SIG-M5 (cell line): ENCODE results near the gene PGC.
"Not testable (repeated sequence)": the region's sequence is repeated elsewhere in the genome, so short reads cannot be mapped to it uniquely, and the experiment has no call there.

ENCODE experiments used
- DNase-seq: peaks from one replicate; lab custom pipeline; 2025; lab: John Stamatoyannopoulos, UW

PGC gene

DNA sequence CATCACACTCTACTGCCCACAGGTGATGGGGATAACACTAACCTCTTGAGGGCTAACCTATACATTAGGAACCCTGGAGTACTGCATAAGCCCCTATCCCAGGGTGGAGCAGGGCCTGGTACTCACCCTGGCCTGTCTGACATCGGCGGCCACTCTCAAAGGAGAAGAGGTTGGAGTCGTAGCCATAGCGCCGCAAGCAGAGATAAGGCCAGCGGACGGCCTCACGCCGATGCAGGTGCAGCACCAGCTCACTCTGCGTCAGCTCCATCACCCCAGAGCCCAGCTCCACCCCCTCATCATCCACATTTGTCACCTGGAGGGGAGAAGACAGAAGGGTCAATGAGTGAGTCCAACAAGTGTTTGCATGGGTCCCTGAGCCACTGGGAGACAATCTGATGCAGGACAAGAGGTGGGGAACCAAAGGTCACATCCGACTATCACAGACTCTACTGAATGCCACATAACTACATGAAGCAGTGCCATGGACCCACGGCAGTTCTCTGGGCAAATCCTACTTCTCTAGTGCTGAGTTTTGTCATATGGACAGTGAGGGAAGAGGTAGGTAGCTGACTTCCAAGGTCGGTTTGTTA is 28.2 kb upstream of the PGC start:
- DNase-seq, result no peak

DNA sequence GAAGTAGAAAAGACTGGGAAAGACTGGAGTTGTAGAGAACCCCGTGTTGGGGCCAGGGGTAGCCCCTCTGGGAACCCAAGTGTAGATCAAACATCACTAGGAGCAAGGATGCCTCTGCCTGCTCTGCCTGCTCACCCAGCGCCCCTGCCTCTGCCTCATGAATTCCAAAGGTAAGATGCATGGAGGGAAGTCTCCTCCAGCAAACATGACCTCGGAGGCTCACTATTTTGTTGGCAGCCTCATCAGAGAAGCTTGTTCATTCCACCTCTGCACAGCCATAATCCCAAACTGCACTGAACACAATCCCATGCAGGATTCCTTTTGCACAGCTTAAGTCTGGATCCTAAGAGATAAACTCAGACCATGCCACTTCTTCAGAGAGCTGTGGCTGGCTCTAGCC is 27.6 kb upstream of the PGC start:
- DNase-seq, result no peak

DNA sequence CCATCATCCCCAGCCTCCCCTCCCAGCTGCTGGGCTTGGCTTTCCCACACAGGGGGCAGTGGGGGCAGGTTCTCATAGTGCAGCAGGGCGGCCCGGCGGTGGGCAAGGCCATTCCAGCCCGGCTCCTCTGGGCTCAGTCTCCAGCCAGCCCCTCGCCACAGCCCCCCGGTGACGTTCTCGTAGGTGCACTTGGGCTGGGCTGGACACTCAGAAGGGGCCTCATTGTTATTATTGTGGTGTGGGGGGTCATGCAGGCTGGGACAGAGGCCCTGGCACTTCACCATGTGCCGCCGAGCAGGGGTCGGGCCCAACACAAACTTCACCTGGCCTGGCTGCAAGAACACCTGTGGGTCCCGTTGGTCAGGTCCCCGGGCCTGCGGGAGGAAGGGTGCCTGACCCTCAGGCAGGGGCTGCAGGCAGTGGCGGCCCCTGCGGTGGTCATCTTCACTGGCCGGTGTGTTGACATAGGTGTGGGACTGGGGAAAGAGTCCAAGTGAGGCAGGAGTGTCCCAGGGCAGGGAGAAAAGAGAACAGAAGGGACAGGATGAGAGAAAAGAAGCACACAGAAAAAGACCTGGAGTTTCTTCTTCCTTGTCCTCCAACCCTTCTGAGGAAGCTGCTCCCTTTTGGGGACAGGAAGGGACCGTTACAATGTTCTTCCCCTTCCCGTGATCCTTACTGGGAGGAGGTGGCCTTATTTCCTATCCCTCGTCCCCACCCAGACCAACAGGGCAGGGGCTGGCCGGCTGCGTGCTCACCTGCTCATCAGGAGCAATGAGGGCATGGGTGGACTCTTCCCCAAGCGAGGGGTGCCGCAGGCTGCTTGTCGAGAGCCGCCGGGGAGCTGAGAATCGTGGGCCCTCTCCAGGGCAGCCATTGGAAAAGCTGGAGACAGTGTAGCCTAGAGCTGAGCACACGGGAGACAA is 24.1 kb upstream of the PGC start:
- DNase-seq, result no peak

DNA sequence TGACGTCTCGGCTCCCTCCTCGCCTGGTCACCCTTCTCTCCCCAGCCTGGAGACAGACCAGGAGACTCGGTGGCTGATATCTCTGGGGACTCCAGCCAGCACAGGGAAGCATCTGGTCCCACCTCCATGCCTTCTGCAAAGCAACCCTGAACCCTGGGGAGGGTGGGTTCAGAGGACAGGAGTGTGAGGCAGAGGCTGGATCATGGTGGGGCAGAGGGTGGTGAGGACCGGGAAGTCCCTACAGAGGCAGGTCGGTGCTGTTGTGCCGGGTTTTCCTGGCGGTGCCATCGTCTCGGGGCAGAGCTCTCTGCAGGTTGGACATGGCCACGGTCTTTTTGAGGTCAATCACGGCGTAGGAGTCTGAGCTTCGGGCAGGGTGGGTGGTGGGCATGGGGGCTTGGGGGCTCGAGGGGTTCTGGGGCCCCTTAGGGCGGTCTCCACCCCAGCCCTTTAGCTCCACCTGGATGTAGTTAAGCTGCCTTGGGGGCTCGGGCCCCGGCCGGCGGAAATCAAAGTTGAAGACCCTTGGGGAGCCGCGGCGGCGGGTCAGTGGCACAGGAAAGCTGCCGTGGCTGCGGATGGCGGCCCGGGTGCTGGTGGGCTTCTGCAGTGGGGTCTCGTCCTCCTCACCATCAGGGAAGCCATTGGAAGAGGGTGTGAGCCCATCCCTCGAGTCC is 23.3 kb upstream of the PGC start:
- no peak for DNase-seq

DNA sequence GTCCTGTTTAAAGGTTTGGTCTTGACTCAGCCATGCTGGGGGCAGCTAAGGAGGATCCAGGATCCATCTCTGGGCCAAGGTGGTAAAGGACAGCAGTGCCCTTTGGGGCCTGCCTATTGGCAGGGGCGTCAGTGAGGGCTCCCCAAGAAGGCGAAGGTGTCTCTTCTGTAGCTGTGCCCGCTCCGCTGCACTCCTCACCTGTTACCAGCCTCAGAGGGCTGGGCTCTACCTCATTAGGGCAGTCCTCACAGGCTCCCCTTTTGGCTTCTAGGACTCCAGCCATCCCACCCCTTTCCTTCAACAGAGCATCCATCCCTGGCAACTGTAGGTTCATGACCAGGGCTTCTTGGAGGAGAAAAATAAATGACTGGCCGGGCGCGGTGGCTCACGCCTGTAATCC is 22.2 kb upstream of the PGC start:
- DNase-seq, result no peak

DNA sequence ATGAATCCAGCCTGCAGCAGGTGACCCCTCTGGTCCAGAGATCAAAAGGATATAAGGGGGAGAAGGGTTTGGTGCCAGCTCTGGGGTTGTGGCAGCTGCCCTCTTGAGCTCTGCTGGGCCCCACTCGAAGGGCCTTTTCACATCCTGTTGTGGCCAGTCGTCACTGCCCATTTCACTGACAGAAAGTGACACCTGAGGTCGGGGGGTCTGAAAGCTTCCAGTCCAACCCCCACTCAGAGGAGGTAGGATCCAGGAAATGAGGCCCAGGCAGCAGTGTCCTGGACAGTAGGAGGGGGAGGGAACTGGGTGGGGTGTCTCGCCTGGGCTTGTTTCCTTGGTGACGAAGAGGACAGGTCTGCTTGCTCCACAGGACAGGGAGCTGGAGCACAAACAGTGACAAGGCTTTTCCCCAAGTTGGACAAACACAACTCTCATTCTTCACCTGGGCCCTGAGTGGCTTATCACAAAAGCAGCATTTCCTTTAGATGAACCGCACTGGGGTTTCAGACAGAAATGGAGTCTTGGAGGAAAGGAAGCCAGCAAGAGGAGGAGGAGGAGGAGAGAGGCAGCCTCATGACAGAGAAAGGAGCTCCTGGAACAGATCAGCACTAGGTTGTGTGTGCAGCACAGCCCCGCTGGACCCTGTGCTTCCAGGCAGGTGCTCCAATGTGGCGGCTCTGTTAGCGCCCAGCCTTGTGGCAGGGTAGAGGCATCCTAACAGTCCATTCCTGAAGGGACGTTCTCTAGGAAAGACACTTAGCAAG is 21.5 kb upstream of the PGC start:
- no peak for DNase-seq

DNA sequence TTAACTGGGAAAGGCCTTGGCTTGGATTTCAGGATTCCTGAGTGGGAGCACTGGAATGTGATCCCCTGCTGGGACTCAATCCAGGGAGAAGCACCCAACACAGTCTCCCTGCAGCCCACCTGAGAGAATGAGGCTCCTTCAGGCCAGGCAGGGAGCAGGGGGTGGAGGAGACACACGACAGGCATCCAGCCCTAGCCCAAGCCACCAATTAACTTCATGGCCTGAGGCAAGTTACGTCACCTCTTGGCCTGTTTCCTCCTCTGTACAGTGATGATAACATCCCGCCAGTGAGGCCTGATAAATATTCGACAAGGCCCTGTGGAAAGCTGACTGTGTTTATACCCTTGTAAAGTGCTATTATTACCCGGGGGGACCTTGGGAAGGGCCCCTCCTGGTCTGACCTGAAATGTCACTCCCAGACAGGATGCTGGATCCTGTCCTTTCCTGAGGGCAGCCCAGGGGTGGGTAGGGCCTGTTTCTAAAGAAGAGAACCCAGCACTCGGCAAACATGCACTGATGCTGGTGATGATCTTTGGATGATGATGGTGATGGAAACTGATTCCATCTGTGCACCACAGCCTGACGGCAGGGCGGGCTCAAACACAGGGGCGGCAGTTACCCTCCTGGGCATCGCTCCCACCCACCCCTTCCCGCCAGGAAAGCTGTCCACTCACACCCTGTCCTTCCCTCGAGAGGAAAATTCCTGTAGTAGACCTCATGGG is 20.1 kb upstream of the PGC start:
- DNase-seq, result no peak

DNA sequence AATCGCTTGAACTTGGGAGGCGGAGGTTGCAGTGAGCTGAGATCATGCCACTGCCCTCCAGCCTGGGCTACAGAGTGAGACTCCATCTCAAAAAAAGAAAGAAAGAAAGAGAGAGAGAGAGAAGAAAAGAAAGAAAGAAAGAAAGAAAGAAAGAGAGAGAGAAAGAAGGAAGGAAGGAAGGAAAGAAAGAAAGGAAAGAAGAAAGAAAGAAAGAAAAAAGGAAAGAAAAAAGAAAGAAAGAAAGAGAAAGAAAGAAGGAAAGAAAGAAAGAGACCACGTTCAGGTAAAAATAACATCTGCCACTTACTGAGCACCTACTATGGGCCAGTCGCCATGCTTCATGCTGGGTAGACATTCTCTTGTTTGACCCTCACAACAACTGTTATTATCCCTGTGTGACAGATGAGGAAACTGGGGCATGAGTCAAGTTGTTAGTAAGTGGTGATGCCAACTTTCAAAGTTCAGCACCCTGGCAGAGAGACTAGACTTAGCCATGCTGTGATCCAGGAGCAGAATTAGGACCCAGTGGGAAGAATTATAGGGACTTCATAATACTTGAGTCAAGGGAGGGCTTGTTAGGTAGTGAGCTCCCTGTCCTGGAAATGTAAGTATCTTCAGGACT is 19.0 kb upstream of the PGC start:
- not testable (repeated sequence) for DNase-seq

DNA sequence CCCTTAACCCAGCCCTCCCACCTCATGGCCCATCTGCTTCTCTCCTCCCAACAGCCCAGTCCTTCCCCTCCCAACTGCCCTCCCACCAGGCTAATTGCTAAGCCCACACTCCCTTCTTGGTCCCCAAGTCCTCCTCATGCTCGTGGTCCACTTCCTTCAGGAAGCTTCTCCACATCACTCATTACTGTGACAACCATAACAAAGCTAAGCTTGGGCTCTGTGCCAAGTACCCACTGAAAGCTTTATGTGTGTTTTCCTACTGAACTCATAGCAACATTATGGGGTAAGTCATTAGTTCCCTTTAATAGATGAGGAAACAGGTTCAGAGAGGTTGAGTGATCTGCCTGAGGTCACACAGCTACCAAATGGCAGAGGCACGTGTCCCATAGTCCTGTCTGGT is 16.3 kb upstream of the PGC start:
- DNase-seq, result no peak

DNA sequence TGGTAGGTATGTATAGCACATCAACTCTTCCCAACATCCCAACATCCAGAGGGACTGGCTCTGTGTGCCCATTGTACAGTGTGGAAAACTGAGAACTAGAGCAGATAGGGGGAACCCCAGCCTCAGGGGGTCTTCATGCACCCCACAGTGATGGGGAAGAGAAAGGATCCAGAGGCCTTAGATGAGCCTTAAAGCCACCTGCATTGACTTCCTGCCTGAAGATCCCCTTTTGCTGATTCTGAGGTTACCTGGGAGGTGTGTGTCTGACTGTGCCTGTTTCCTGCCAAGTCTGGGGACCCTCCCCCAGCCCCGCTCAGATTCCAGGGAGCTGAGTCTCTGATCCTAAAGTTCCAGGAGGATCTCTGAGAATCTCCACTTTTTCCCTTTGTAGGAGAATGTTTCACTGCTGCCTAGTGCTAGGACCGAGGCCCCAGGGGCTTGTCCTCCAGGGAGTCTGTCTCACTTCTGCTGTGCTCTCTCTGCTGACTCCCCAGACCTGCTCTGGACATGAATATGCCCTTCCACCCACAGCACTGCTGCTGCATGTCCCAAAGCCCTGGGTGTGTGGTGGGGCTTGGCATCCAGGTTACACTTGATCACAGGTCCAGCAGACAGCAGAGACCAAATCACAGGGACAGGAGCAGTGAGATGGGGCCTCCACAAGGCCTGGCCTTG is 12.8 kb upstream of the PGC start:
- no peak for DNase-seq

DNA sequence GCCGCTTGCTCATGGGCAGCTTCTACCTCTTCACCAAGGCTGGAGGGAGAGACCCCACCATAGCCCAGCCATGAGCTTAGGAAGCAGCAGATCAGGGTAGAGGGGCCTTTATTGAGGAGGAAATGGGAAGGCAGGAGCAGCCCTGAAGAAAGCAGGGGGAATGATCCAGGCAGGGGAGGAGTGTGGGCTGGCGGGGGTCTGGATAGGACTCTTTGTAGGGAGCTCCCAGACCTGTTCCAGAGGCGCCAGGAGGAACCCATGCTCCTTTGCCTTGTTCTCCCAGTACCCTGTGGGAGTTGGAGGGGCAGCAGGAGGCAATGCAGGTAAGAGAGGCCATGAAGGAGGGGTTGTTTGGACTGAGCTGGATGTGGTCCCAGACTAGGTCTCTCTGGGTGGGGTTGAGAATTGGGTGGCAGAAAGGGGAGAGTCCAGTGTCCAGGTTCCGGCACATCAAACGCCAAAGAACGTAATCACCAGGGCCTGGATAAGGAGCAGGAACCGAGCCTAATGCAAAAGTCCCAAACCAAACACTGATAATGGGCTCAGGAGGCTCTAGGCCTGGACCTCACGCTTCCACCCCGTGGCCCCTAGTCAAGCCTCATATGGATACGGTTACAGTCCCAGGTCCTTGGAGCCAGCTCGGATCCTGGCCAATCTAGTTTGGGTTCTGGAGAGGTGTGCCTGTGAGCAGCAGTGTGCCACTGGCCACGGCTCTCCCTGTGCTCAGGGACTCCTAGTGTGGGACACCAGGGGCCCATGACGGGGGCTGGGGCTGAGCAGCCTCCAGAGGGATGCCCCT is 12.1 kb upstream of the PGC start:
- DNase-seq, result no peak

DNA sequence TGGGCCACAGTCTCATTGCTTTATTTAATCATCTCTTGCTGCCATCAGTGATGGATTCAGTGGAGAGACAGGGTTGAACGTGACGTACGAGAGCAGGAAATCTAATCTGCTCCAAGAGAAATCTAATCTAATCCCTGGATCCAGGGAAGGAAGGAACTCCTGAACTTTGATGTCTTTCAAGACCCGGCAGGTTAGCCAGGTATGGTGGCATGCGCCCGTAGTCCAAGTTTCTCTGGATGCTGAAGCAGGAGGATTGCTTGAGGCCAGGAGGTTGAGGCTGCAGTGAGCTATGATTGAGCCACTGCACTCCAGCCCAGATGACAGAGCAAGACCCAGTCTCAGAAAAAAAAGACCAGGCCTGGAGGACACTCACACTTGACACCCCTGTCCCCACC is 11.4 kb upstream of the PGC start:
- DNase-seq, result no peak

DNA sequence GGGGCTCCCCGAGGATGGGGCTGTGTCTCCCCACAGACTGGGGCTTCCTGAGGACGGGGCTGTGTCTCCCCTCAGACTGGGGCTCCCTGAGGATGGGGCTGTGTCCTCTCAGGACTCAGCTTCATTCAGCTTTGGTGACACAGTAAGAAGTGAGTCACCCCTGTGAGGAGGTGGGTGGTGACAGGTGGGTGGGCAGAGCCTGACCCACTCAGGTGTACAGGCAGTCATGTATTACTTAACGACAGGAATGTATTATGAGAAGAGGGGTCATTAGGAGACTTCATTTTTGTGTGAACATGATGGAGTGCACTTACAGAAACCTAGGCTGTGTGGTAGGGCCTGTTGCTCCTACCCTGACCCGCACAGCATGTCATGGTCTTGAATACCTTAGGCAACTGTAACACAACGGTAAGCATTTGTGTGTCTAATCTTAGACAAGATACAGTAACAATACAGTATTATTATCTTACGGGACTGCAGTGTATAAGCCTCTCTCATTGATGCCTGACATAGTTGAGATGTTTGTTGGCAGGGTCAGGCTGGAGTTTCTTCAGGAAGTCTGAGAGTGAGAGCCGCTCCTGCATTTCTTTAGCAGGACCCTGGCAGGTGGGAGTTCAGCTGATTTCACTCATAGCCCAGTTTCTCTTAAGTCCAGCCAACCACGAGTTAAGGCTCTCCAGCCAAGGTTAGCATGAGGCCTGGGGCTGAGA is 10.9 kb upstream of the PGC start:
- DNase-seq, result no peak

DNA sequence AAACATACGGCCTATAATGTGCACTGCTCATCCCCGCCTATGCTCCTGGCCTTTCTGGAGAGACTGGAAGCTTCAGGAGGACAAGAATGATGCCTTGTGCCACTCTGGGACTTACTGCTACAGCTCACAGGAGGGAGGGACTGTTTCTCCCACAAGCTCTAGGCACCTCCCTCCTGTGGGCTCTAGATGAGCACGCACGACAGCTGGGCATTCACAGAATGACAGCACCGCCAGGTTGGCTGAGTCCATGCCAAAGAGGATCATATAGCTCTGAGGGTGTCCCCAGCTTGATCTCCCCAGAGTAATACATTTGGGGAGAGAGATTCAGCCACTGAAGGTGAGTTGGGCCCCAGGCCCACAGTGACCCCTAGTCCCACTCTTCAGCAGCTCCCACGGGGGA is 10.1 kb upstream of the PGC start:
- DNase-seq, result no peak

DNA sequence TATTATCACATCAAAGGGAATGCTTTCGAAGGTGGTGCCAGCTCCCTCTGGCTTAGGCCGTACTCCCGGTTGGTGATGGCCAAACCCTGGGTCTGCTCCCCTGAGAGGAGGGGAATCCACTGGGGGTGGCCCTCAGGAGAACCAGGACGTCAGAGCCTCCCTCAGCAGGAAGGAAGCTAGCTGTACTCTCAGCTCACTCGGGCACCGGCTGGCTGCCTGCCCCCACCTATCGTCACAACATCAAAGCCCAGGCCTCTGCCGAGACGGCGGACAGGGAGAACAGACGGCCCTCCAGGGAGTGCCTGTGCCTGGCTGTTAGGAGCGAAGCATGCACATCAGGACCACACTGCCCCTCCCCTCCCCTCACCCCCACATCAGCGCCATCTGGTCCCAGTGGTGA is 9.2 kb upstream of the PGC start:
- DNase-seq, result no peak

DNA sequence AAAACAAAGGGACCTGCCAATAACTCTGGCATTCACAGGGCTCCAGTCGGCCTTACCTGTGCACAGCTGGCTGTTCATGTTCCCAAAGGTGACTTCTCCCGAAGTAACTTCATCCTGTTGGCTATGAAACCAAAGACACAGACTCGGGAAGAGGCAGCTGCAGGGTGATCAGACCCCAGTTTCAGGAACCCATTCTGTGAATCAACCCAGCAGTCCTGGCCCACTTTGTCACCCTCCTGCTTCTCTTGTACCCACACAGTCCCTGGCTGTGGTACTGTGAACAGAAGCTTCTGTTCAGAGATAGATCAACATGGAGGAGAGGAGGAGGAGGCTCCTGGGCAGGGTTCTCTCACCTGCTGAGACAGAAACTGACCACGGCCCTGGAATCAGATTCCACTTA is 8.7 kb upstream of the PGC start:
- DNase-seq, result no peak

DNA sequence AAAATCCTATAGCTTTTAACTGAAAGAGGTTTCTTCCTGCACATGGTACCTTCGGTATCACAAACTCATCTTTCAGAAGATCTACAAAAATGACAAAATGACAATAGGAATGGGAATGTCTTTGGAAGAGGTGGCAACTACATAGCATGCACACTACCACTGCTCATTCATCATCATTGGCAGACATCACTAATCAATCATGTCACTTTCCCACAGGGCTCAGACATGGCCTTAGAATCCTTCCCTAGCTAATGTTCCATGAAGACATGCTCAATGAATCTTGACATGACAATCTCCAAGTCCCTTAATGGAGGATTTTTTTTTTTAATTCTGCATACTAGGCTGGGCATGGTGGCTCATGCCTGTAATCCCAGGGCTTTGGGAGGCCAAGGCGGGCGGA is 3.2 kb upstream of the PGC start:
- no peak for DNase-seq

DNA sequence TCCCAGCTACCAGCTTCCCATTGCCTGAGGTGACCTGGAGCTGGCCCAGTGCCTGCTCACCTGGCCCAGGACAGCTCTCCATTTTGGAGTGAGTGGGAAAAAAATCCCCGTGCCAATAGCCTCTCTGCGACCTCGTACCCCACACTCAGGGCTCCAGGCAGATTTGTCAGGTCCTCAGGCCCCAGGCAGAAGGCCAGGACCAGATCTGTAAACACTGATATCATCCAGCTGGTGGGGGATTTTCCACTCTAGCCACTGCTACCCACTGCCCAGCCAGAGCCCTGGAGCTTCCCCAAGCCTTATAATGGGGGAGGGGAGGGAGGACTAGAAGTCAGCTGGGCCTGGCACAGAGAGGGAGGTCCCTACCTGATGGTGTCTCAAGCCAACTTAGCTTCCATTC is 1.3 kb upstream of the PGC start:
- no peak for DNase-seq

DNA sequence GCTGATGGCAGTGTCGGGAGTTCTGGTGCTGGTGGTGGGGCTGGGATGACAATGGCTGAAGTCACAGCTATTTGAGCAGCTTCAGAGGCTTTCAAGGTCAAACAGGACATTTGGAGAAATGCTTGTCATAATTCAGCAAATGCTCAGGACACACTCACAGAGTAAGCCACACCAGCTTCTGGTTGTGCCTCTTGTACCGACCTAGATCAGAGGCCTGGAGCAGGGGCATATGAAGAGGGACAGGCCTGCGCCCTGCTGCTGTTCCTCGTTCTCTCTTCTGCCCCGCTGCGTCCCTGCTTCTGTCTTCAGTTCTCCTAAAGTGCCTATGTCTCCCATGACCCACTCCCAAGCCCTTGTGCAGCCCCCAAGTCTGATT is 893 bp upstream of the PGC start:
- DNase-seq, result no peak
